ENCODE measurements around the gene TDRD15.

- TF ChIP-seq FOXP2 (optimal IDR thresholded peaks at IDR 0.05; ENCODE audit: borderline replicate concordance, extremely low read depth, extremely low read length, insufficient read depth) (no peak), POLR2AphosphoS5 (IDR thresholded peaks at IDR 0.05; ENCODE audit: low read depth, low read length) (no peak), REST (IDR thresholded peaks at IDR 0.05; ENCODE audit: insufficient read depth in 1 of 2, low read depth in 2 of 2, low read length in 2 of 2) (no peak), SIN3A (IDR thresholded peaks at IDR 0.05; ENCODE audit: borderline replicate concordance, insufficient read depth, low read length) (no peak), TAF1 (IDR thresholded peaks at IDR 0.05; ENCODE audit: borderline replicate concordance, insufficient read depth, low read length) (no peak)
Measured at GRCh38 chr2:21163213-21163612, 39.4 kb downstream of the TDRD15 start.
